ENCODE measurements around the gene LINGO3. TPM values are rescaled to one million over a fixed set of nuclear protein-coding genes. Genes with fewer than 3 reads are reported as not detected.
A peak's percentile ranks its signal among the peaks of the same experiment; 100 is the strongest.

LINGO3 gene
- total RNA-seq, 4 donors from 2014 or later, result not detected

- H3K9me3 ChIP-seq, result peaks cover 4% of the 10 kb centered on the region
- DNase-seq (ENCODE audit: low spot score in 2 of 2), result no peak
- no peaks in the 10 kb centered on the region for H3K4me1 ChIP-seq
- 85% methylated on average over 7 of the region's 7 CpGs for WGBS
- TF ChIP-seq POLR2AphosphoS5 (IDR thresholded peaks at IDR 0.05) (no peak), CTCF (IDR thresholded peaks at IDR 0.05) (no peak), EP300 (IDR thresholded peaks at IDR 0.05) (no peak), POLR2A (IDR thresholded peaks at IDR 0.05) (no peak)
- H3K4me3 ChIP-seq, result no peak overlapping the region
- H3K27ac ChIP-seq, result no peak overlapping the region
- peaks cover 30% of the 10 kb centered on the region for H3K27me3 ChIP-seq
- no peaks in the 10 kb centered on the region for H3K36me3 ChIP-seq
Measured at GRCh38 chr19:2315121-2315817, 7.3 kb upstream of the LINGO3 start.

DNA sequence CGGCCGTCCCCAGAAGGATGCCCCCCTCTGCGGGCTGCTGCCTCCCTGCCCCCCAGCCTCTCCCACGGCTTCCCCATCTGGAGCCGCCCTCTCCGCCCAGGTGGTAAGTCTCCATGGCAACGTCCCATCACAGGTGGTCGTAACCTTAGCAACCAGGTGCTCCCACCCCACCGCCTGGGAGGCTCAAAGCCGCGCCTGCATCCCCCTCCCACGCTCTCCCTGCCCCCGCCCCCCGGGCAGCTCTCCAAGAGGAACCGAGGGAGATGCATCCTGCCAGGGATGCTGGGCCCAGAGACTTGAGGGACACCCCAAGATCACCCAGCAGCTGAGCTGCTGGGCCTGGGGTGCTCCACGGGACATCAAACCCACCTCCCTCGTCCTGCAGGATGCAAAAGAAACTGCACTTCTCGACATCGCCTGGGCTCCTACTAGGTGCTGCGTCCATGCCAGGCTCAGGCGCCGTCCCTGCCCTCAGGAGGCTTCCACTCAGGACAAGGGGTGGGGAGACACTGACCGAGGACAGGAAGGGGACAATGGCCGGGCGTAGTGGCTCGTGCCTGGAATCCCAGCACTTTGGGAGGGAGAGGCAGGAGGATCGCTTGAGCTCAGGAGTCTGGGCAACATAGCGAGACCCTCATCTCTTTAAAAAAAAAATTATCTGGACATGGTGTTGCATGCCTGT, 5.0 kb upstream of the LINGO3 start:
- Histone ChIP-seq H3K9me3 (peaks cover 4% of the 10 kb centered on the region), H3K4me1 (peaks cover 3% of the 10 kb centered on the region), H3K36me3 (no peaks in the 10 kb centered on the region), H3K27me3 (peaks cover 50% of the 10 kb centered on the region), H3K27ac (no peak overlapping the region), H3K4me3 (no peak overlapping the region)
- TF ChIP-seq POLR2A (IDR thresholded peaks at IDR 0.05), result no peak
- TF ChIP-seq POLR2AphosphoS5 (IDR thresholded peaks at IDR 0.05), result no peak
- TF ChIP-seq EP300 (IDR thresholded peaks at IDR 0.05), result no peak
- TF ChIP-seq CTCF (IDR thresholded peaks at IDR 0.05), result no peak
- DNase-seq (ENCODE audit: low spot score in 2 of 2), result no peak
- WGBS, result 83% methylated on average over 11 of the region's 28 CpGs

DNA sequence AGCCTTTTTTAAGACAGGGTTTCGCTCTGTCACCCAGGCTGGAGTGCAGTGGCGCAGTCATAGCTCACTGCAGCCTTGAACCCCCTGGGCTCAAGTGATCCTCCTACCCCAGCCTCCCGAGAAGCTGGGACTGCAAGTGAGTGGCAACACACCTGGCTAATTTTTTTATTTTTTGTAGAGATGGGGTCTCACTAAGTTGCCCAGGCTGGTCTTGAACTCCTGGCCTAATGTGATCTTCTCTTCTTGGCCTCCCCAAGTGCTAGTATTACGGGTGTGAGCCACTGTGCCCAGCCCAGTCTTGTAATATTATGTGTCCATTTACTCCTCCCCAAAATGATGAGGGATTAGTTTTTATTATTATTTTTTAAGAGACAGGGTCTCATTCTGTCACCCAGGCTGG, 3.1 kb upstream of the LINGO3 start:
- no peak for DNase-seq (ENCODE audit: low spot score in 2 of 2)
- Histone ChIP-seq H3K27ac (no peak overlapping the region), H3K4me1 (peaks cover 8% of the 10 kb centered on the region), H3K27me3 (peaks cover 68% of the 10 kb centered on the region), H3K4me3 (no peak overlapping the region), H3K36me3 (no peaks in the 10 kb centered on the region), H3K9me3 (peaks cover 4% of the 10 kb centered on the region)
- TF ChIP-seq CTCF (IDR thresholded peaks at IDR 0.05) (no peak), POLR2AphosphoS5 (IDR thresholded peaks at IDR 0.05) (no peak), POLR2A (IDR thresholded peaks at IDR 0.05) (no peak), EP300 (IDR thresholded peaks at IDR 0.05) (no peak)
- 92% methylated on average over 4 of the region's 4 CpGs for WGBS

DNA sequence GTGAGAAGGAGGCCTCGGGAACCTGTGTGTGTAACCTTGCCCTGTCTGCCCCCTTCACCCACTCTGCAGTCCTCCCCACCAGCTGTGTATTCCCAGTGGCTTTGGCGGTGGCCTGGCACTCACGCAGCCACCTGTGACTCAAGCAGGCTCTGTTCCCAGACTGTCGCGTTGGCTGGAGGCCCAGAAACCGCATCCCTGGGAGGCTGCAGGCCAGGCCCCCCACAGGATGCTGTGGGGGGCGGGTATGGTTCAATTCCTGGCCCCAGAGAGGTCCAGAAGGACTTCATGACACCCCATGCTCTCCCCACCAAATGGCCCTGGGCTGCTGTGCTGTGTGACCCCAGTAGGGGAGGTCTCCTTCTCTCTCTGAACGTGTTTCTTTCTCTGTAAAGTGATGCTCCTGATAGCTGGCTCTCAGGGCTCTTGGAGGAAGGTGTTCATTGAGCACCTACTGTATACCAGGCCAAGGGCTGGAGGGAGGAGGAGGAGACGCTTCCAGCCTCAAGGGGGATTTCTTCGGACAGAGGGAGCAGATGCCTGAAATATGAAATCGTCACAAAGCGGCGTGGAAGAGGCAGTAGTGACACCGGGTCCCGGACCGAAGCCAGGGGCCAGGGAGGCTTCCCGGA, 1.9 kb upstream of the LINGO3 start:
- Histone ChIP-seq H3K27me3 (peaks cover 73% of the 10 kb centered on the region), H3K36me3 (no peaks in the 10 kb centered on the region), H3K4me3 (no peak overlapping the region), H3K27ac (no peak overlapping the region), H3K4me1 (peaks cover 8% of the 10 kb centered on the region), H3K9me3 (no peaks in the 10 kb centered on the region)
- no peak for TF ChIP-seq CTCF (IDR thresholded peaks at IDR 0.05)
- no peak for TF ChIP-seq EP300 (IDR thresholded peaks at IDR 0.05)
- no peak for TF ChIP-seq POLR2A (IDR thresholded peaks at IDR 0.05)
- no peak for TF ChIP-seq POLR2AphosphoS5 (IDR thresholded peaks at IDR 0.05)
- DNase-seq (ENCODE audit: low spot score in 2 of 2), result peak in 1 of 2 donors; percentile 49
- WGBS, result 52% methylated on average over 17 of the region's 17 CpGs

- DNase-seq (ENCODE audit: low spot score in 2 of 2), result peak in 1 of 2 donors; percentile 53
- H3K9me3 ChIP-seq, result no peaks in the 10 kb centered on the region
- no peaks in the 10 kb centered on the region for H3K36me3 ChIP-seq
- H3K4me3 ChIP-seq, result peak overlapping the region; percentile 32
- no peak overlapping the region for H3K27ac ChIP-seq
- peaks cover 9% of the 10 kb centered on the region for H3K4me1 ChIP-seq
- WGBS, result 26% methylated on average over 11 of the region's 33 CpGs
- H3K27me3 ChIP-seq, result peaks cover 70% of the 10 kb centered on the region
- no peak for TF ChIP-seq POLR2A (IDR thresholded peaks at IDR 0.05)
- TF ChIP-seq POLR2AphosphoS5 (IDR thresholded peaks at IDR 0.05), result no peak
- TF ChIP-seq CTCF (IDR thresholded peaks at IDR 0.05), result no peak
- TF ChIP-seq EP300 (IDR thresholded peaks at IDR 0.05), result no peak
Measured at GRCh38 chr19:2307518-2308012, 389 bp downstream of the LINGO3 start.

Measured in suprapubic skin (tissue), 4 donors.